ENCODE results near the gene KCNG2.

- TF ChIP-seq, protein P1, sequence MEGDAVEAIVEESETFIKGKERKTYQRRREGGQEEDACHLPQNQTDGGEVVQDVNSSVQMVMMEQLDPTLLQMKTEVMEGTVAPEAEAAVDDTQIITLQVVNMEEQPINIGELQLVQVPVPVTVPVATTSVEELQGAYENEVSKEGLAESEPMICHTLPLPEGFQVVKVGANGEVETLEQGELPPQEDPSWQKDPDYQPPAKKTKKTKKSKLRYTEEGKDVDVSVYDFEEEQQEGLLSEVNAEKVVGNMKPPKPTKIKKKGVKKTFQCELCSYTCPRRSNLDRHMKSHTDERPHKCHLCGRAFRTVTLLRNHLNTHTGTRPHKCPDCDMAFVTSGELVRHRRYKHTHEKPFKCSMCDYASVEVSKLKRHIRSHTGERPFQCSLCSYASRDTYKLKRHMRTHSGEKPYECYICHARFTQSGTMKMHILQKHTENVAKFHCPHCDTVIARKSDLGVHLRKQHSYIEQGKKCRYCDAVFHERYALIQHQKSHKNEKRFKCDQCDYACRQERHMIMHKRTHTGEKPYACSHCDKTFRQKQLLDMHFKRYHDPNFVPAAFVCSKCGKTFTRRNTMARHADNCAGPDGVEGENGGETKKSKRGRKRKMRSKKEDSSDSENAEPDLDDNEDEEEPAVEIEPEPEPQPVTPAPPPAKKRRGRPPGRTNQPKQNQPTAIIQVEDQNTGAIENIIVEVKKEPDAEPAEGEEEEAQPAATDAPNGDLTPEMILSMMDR (IDR thresholded peaks at IDR 0.05): no peak
- no peak for TF ChIP-seq EZH2 (IDR thresholded peaks at IDR 0.05; ENCODE audit: borderline replicate concordance, insufficient read depth, low read depth, low read length, poor library complexity, severe bottlenecking)
These were observed 149.5 kb downstream of the KCNG2 start for GRCh38 chr18:79947054-79947755.
